GM19193 (cell line): ENCODE measurements around the gene SEMA3G.

Source experiments
- POLR2A ChIP-seq: IDR thresholded peaks from 4 replicates; pipeline ENCODE4 v1.6.1; 2011; ENCODE audit not compliant: insufficient read depth, insufficient read length; ENCODE audit errors: extremely low read depth

Gene SEMA3G

GRCh38 chr3:52481819-52482521 is 37.1 kb upstream of the SEMA3G start:
- TF ChIP-seq POLR2A = no peak

DNA sequence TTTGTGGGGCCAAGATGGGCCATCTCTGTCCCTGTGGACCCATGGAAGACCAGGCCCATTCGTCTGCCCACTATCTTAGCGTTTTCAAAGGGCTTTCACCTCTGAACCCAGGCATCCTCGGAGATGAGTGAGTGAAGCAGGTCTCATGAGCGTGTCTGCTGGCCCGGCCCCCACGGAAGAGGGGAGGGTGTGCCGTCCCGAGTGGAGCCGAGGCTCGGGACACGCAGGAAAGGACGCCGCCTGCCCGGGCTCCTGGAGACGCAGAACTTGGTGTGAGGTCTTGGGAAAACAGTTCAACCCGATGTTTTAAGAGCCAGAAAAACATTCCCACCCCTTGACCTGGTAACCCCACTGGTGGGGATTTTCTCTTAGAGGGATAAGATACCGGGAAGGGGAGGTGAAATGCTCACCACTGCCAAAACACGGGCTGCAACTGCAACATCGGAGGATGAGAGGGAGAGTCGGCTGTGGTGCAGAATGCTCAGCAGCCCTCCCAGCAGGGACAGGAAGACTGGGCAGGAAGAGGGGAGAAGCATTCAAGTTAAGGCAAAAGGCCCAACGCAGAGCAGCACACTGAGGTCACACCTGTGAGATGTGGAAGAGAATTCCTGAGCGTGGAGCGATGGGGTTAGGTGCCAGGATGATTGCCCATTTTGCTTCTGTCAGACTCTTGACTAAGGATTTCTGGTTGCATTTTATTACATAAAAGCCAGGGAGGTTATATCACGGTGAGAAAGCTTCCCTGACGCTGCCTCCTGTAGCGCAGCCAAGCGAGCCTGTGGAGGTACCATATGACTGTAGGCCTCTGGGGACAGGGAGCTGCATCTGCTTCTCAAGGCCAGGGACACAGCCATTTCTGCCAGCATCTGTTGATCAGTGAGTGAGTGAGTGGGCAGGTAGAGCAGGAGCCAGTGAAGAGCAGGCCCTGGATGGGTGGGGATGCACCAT is 36.1 kb upstream of the SEMA3G start:
- no peak for TF ChIP-seq POLR2A

GRCh38 chr3:52479877-52480575 is 35.1 kb upstream of the SEMA3G start:
- TF ChIP-seq POLR2A = no peak

GRCh38 chr3:52479037-52479876 is 34.4 kb upstream of the SEMA3G start:
- TF ChIP-seq POLR2A = no peak

GRCh38 chr3:52477796-52478095 is 32.8 kb upstream of the SEMA3G start:
- TF ChIP-seq POLR2A = no peak

DNA sequence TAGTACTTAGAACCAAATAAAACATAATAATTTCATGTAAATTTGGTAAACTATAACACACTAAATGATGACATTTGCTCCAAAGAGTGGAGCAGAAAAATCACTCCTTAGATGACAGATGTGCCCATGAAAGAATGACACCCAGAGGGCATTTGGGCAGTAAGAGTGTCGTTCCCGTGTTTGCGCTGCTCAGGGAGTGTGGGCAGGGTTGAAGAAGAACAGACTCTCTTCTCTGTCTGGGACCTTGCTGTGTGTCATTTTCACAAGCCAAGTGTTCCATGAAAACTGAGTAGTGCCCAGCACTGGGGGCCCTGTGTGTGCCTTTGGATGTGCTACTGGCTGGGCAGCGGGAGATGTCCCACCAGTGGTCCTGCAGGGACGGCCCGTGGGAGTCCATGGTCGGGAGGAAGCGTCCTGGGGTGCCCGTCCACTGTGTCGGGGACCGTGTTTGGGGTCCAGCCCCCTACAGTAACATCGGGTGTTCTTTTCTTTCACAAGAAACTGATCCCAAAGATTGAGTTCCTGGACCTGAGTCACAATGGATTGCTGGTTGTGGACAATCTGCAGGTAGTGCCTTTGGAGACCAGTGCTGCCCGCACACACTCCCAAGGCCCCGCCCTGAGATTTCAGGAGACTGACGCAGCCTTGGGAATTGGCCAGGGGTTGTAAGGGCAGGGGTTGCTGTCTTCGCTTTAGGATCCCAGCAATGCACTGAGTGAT is 32.3 kb upstream of the SEMA3G start:
- no peak for TF ChIP-seq POLR2A

DNA sequence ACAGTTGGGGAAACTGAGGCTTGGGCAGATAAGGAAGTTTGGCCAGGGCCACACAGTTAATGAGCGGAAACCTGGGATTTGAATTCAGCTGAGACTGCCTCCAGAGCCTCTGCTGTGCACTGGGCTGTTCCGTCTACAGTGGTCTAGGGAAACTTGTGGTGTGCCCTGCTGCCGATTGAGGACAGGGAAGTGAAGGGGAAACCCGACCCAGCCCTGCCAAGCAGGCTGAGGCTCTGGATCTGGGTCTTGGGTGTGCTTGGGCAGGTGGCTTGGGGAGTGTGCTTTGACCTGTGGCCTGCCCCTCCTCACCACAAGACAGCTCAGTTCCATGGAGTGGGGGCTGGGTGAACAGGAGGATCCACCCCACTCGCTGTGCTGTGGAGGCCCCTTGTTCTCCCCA is 28.1 kb upstream of the SEMA3G start:
- no peak for TF ChIP-seq POLR2A

DNA sequence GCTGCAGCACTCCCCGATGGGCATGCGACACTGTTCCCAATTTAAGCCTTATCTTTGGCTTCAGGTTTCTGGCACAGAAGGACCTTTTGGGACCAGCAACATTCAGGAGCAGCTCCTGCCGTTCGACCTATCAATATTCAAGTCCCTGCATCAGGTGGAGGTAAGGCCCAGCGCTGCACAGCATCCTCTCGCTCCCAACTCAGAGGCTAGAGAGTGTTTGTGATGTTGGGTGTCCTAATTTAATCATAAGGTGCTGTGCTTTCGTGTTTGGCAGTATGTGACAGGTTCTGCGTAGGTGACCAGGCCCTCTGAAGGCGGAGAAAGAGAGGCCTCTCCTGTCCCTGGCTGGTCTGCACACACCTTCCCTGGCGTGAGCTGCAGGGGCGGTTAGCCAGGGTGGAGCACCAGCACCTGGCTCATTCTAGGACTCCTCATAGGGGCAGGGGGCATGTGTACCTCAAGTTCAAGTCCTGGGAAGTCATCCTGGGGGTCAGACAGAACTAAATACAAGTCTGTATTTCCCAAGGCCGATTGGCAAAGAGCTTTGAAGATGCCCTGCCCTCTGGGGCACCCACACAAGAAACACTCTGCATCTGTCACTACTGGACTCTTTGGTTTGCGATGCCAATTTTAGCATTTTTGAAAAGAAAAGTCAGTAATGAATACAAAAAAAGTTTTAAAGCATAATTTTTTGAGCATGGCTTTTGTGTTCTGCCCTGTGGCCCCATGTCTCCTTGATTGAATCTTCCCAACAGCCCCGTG is 27.5 kb upstream of the SEMA3G start:
- no peak for TF ChIP-seq POLR2A

- no peak for TF ChIP-seq POLR2A
Observed at GRCh38 chr3:52471371-52472238, 26.7 kb upstream of the SEMA3G start.

GRCh38 chr3:52470920-52471319 is 26.0 kb upstream of the SEMA3G start:
- no peak for TF ChIP-seq POLR2A

GRCh38 chr3:52469001-52469400 is 24.1 kb upstream of the SEMA3G start:
- no peak for TF ChIP-seq POLR2A

DNA sequence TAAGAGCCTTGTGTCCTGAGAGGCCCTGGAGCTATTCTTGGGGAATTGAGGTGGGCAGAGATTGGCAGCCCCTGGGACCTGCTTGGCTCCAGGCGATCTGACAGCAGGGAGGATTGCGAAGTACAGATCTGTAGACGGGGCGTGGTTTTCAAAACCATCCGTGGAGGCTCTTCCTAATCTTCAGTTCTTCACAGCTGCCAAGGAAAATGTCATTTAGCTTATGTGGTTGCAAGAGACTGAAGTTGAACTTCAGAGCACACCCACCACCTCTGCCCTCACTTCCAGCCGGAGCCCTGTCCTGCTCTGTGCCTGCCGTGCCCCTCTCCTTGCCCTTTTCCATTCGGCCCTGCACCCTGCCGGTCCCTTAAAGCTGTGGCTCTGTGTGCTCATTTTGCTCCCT is 23.4 kb upstream of the SEMA3G start:
- no peak for TF ChIP-seq POLR2A

DNA sequence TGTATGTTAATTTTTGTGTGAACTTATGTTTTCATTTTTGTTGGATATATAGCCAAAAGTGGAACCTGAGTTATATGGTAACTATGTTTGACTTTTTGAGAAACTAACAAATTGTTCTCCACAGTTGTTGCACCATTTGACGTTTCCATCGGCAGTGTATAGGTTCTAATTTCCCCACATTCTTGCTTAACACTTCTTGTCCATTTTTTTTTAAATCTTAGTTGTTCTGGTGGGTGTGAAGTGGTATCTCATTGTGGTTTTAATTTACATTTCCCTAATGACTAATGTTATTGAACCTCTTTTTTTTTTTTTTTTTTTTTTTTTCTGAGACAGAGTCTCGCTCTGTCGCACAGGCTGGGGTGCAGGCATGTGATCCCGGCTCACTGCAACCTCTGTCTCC is 18.5 kb upstream of the SEMA3G start:
- TF ChIP-seq POLR2A = no peak

DNA sequence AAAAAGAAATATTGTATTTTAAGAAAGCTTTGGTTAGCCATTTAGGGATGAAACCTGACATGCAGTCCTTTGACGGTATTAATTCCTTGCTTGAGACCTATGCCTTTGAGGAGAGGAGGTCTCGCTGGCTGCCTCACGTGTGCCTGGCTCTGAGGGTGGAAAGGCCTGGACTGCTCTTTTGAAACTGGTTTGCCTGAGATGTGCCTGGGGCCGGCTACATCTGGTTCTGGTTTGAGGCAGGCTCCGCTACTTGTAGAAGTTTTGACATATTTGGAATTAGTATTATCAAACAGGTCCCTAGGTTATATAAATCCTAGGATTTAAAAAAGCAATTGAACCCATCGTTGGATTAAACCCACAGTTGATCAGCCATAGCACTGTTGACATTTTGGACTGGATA is 17.0 kb upstream of the SEMA3G start:
- no peak for TF ChIP-seq POLR2A
